GM23338 (cell line): Measurements from ENCODE around the gene SUV39H2. TPM values are rescaled to one million over a fixed set of nuclear protein-coding genes. Genes with fewer than 3 reads are reported as not detected.
A peak's percentile ranks its signal among the peaks of the same experiment; 100 is the strongest.

ENCODE experiments used
- ATAC-seq: fragments of 200-7000 bp; cut with Tn5 transposase; 3 replicates; pipeline ENCODE4 v1.9.1; 2020
- DNase-seq: peaks from one replicate; pipeline ENCODE4 v3.0.0-alpha.2; 2015; ENCODE audit warnings: low spot score
- H2AFZ ChIP-seq: fragments of 200-600 bp; sonication (generic); 2 replicates; pipeline ENCODE4 v1.8.0; 2016; ENCODE audit warnings: antibody characterized with exemption, mild to moderate bottlenecking, moderate library complexity
- H3F3A ChIP-seq: fragments of 200-600 bp; sonication (generic); replicated peaks from 2 replicates; pipeline ENCODE4 v1.8.0; 2017; ENCODE audit warnings: antibody characterized with exemption, mixed run types, low read depth
- H3K27ac ChIP-seq: fragments of 200-600 bp; sonication (generic); 2 replicates; pipeline ENCODE4 v1.6.1; 2016; ENCODE audit warnings: low read depth
- H3K27me3 ChIP-seq: fragments of 200-600 bp; sonication (generic); 2 replicates; pipeline ENCODE4 v1.8.0; 2016; ENCODE audit warnings: mild to moderate bottlenecking, mixed run types, moderate library complexity; ENCODE audit not compliant: insufficient read depth
- H3K36me3 ChIP-seq: fragments of 200-600 bp; sonication (generic); 2 replicates; pipeline ENCODE4 v1.8.0; 2016; ENCODE audit warnings: mild to moderate bottlenecking; ENCODE audit not compliant: insufficient read depth
- H3K4me1 ChIP-seq: fragments of 200-600 bp; sonication (generic); 2 replicates; pipeline ENCODE4 v1.8.0; 2016; ENCODE audit warnings: mild to moderate bottlenecking, moderate library complexity; ENCODE audit not compliant: insufficient read depth
- H3K4me2 ChIP-seq: fragments of 200-600 bp; sonication (generic); 2 replicates; pipeline ENCODE4 v1.7.1; 2017; ENCODE audit warnings: mixed run types
- H3K4me3 ChIP-seq: fragments of 200-600 bp; sonication (generic); 2 replicates; pipeline ENCODE4 v1.6.1; 2016; ENCODE audit warnings: mixed run types
- H3K79me2 ChIP-seq: fragments of 200-600 bp; sonication (generic); replicated peaks from 2 replicates; pipeline ENCODE4 v1.8.0; 2017; ENCODE audit warnings: mild to moderate bottlenecking; ENCODE audit not compliant: insufficient read depth
- H3K9me2 ChIP-seq: fragments of 200-600 bp; sonication (generic); 2 replicates; pipeline ENCODE4 v1.8.0; 2017; ENCODE audit not compliant: insufficient read depth
- H4K20me1 ChIP-seq: fragments of 200-600 bp; sonication (generic); replicated peaks from 2 replicates; pipeline ENCODE4 v1.8.0; 2017; ENCODE audit warnings: mild to moderate bottlenecking; ENCODE audit not compliant: insufficient read depth
- H3K27ac Mint-ChIP-seq: 2 replicates; pipeline ENCODE4 v1.8.0; 2020; ENCODE audit warnings: inconsistent platforms, mild to moderate bottlenecking, moderate library complexity, mixed read lengths
- H3K27me3 Mint-ChIP-seq: 3 replicates; pipeline ENCODE4 v1.8.0; 2022; ENCODE audit warnings: low read depth, mild to moderate bottlenecking, moderate library complexity, mixed read lengths, inconsistent platforms; ENCODE audit not compliant: insufficient read depth, poor library complexity
- H3K36me3 Mint-ChIP-seq: 3 replicates; pipeline ENCODE4 v1.8.0; 2021; ENCODE audit warnings: low read depth, mild to moderate bottlenecking, inconsistent platforms, moderate library complexity, mixed read lengths
- H3K4me1 Mint-ChIP-seq: 3 replicates; pipeline ENCODE4 v1.8.0; 2020; ENCODE audit warnings: mild to moderate bottlenecking, inconsistent platforms, mixed read lengths
- H3K4me3 Mint-ChIP-seq: 3 replicates; pipeline ENCODE4 v1.8.0; 2021; ENCODE audit warnings: moderate library complexity, mild to moderate bottlenecking, inconsistent platforms, mixed read lengths
- H3K9me3 Mint-ChIP-seq: 3 replicates; pipeline ENCODE4 v1.8.0; 2020; ENCODE audit warnings: moderate library complexity, mild to moderate bottlenecking, inconsistent platforms, mixed read lengths
- CREB1 ChIP-seq: fragments of 250-450 bp; sonication (Bioruptor Pico); IDR thresholded peaks from 2 replicates; pipeline ENCODE4 v1.5.0; 2020; ENCODE audit warnings: low read depth, mild to moderate bottlenecking, moderate library complexity
- CTCF ChIP-seq, 2 experiments: fragments of 200-600 bp in 1 of 2; sonication (generic) in 1 of 2; conservative IDR thresholded peaks; 2 replicates each; pipeline versions ENCODE4 v1.5.1 to v1.6.1; 2016 to 2017; ENCODE audit warnings: antibody characterized with exemption in 2 of 2, low read depth in 2 of 2, mild to moderate bottlenecking in 2 of 2, moderate library complexity in 1 of 2
- ETS1 ChIP-seq: IDR thresholded peaks from 2 replicates; pipeline ENCODE4 v1.6.1; 2016; ENCODE audit warnings: antibody characterized with exemption
- EZH2 ChIP-seq: fragments of 200-600 bp; sonication (generic); IDR thresholded peaks from one replicate; pipeline ENCODE4 v1.8.0; 2017; ENCODE audit warnings: antibody characterized with exemption, mild to moderate bottlenecking, low read depth; ENCODE audit not compliant: unreplicated experiment
- EZH2phosphoT487 ChIP-seq: fragments of 200-600 bp; sonication (generic); IDR thresholded peaks from one replicate; pipeline ENCODE4 v1.8.1; 2018; ENCODE audit warnings: antibody characterized with exemption; ENCODE audit not compliant: unreplicated experiment
- JUNB ChIP-seq: IDR thresholded peaks from one replicate; pipeline ENCODE4 v1.6.1; 2016; ENCODE audit warnings: antibody characterized with exemption; ENCODE audit not compliant: unreplicated experiment
- POLR2AphosphoS5 ChIP-seq: IDR thresholded peaks from 2 replicates; pipeline ENCODE4 v1.6.1; 2016; ENCODE audit warnings: antibody characterized with exemption, low read depth
- STAT1 ChIP-seq: IDR thresholded peaks from one replicate; pipeline ENCODE4 v1.6.1; 2016; ENCODE audit warnings: antibody characterized with exemption; ENCODE audit not compliant: unreplicated experiment
- ZNF114 ChIP-seq: fragments of 250-450 bp; sonication (Bioruptor Pico); IDR thresholded peaks from 2 replicates; pipeline ENCODE4 v1.5.0; 2020; ENCODE audit warnings: mild to moderate bottlenecking, moderate library complexity
- ZNF331 ChIP-seq: fragments of 250-450 bp; sonication (Bioruptor Pico); IDR thresholded peaks from 2 replicates; pipeline ENCODE4 v1.5.0; 2020; ENCODE audit warnings: low read depth, mild to moderate bottlenecking, moderate library complexity
- ZNF462 ChIP-seq: fragments of 250-450 bp; sonication (Bioruptor Pico); IDR thresholded peaks from 2 replicates; pipeline ENCODE4 v1.5.0; 2020; ENCODE audit warnings: mild to moderate bottlenecking, moderate library complexity
- polyA plus RNA-seq: library from polyadenylated mRNA; unstranded; fragments of >200 nt; fragmentation: Nextera tagmentation; extraction: Ambion mirVana; gene quantifications from 2 replicates; pipeline ENCODE4 v1.2.1, GENCODE V29; 2016
- total RNA-seq: library from RNA; depleted of rRNA; stranded (reverse); fragments of >200 nt; shearing (Covaris generic); gene quantifications from 2 replicates; pipeline ENCODE4 v1.2.3, GENCODE V29; 2014

SUV39H2 gene
- total and polyA plus RNA-seq, 2 experiments from 2014 or later = 33.3 to 59.1 TPM

- Histone ChIP-seq H3K27ac (peak overlapping the region; percentile 96), H3K9me2 (no peaks in the 10 kb centered on the region), H3F3A (no peaks in the 10 kb centered on the region), H4K20me1 (peaks cover 5% of the 10 kb centered on the region; the same call in 1 of the 2 replicates), H3K4me1 (peaks cover 7% of the 10 kb centered on the region), H3K36me3 (peaks cover 31% of the 10 kb centered on the region), H3K4me2 (peak overlapping the region; percentile 99), H3K4me3 (peak overlapping the region; percentile 97), H3K27me3 (no peaks in the 10 kb centered on the region), H2AFZ (peak overlapping the region; percentile 86), H3K79me2 (peaks cover 43% of the 10 kb centered on the region)
- H3K9me3 Mint-ChIP-seq = no peaks in the 10 kb centered on the region; the same call in 2 of the 3 replicates
- H3K4me3 Mint-ChIP-seq = peak overlapping the region; percentile 95
- ATAC-seq = peak; percentile 34
- H3K27me3 Mint-ChIP-seq = peaks cover 6% of the 10 kb centered on the region
- peak; percentile 83 for DNase-seq
- H3K4me1 Mint-ChIP-seq = peaks cover 16% of the 10 kb centered on the region
- peaks cover 42% of the 10 kb centered on the region for H3K36me3 Mint-ChIP-seq
- peak overlapping the region; percentile 98 for H3K27ac Mint-ChIP-seq
- TF ChIP-seq ZNF114 (CRISPR knock-in tag) = no peak
- TF ChIP-seq STAT1 = no peak
- TF ChIP-seq ZNF331 = no peak
- TF ChIP-seq CREB1 = peak; percentile 71
Measured at GRCh38 chr10:14838582-14839304, 39.9 kb upstream of the SUV39H2 start.

- TF ChIP-seq STAT1 (no peak), JUNB (no peak), EZH2phosphoT487 (no peak), CTCF (conservative IDR thresholded peaks at IDR 0.05; ENCODE audit: low read depth in 2 of 2) (no peak), ZNF462 (CRISPR knock-in tag) (no peak), ZNF331 (no peak), EZH2 (no peak), ETS1 (no peak), ZNF114 (CRISPR knock-in tag) (no peak), POLR2AphosphoS5 (no peak), CREB1 (no peak)
- Histone ChIP-seq H3K79me2 (peaks cover 43% of the 10 kb centered on the region), H3K4me2 (peak overlapping the region; percentile 99), H3K9me2 (no peaks in the 10 kb centered on the region), H3K27me3 (no peaks in the 10 kb centered on the region), H3K27ac (peak overlapping the region; percentile 96; the same call in 1 of the 2 replicates), H3K36me3 (peaks cover 37% of the 10 kb centered on the region), H2AFZ (no peak overlapping the region), H3F3A (no peaks in the 10 kb centered on the region), H3K4me1 (peaks cover 7% of the 10 kb centered on the region), H3K4me3 (peak overlapping the region; percentile 97), H4K20me1 (peaks cover 9% of the 10 kb centered on the region)
- no peaks in the 10 kb centered on the region; the same call in 2 of the 3 replicates for H3K9me3 Mint-ChIP-seq
- peak overlapping the region; percentile 95 for H3K4me3 Mint-ChIP-seq
- peak overlapping the region; percentile 91 for H3K27ac Mint-ChIP-seq
- DNase-seq (peak; percentile 6), ATAC-seq (no peak)
- peaks cover 47% of the 10 kb centered on the region for H3K36me3 Mint-ChIP-seq
- H3K4me1 Mint-ChIP-seq = peaks cover 16% of the 10 kb centered on the region
- H3K27me3 Mint-ChIP-seq = peaks cover 6% of the 10 kb centered on the region
Measured at GRCh38 chr10:14839305-14839695, 39.4 kb upstream of the SUV39H2 start.
